D721Med (cell line): ENCODE results near the gene LPP.

Experiments used
- DNase-seq: peaks from one replicate; pipeline ENCODE4 v3.0.0; 2011; ENCODE audit warnings: low spot score; ENCODE audit not compliant: insufficient read length
- FAIRE-seq: peaks from 2 replicates; lab custom pipeline; 2011; peaks lifted over from hg19 to GRCh38; lab: Jason Lieb, UNC
- CTCF ChIP-seq: IDR thresholded peaks from 2 replicates; pipeline ENCODE4 v1.5.1; 2012; ENCODE audit warnings: mild to moderate bottlenecking, control low read depth; ENCODE audit not compliant: insufficient read depth; ENCODE audit errors: missing control alignments

Gene LPP

GRCh38 chr3:188929137-188929536 lies 775.2 kb downstream of the LPP start:
- FAIRE-seq, result no peak
- TF ChIP-seq CTCF, result no peak
- DNase-seq, result no peak

- TF ChIP-seq CTCF, result no peak
- no peak for FAIRE-seq
- DNase-seq, result no peak
These were observed 777.1 kb downstream of the LPP start for GRCh38 chr3:188931036-188931435.

- FAIRE-seq (no peak), DNase-seq (no peak)
- no peak for TF ChIP-seq CTCF
These were observed 777.6 kb downstream of the LPP start for GRCh38 chr3:188931531-188931930.

- no peak for TF ChIP-seq CTCF
- DNase-seq (no peak), FAIRE-seq (no peak)
These were observed 781.0 kb downstream of the LPP start for GRCh38 chr3:188934989-188935388.

- no peak for TF ChIP-seq CTCF
- DNase-seq (no peak), FAIRE-seq (no peak)
These were observed 782.7 kb downstream of the LPP start for GRCh38 chr3:188936597-188937107.

GRCh38 chr3:188937389-188937788 lies 783.4 kb downstream of the LPP start:
- no peak for FAIRE-seq
- TF ChIP-seq CTCF, result no peak
- DNase-seq, result no peak

- no peak for DNase-seq
- FAIRE-seq, result no peak
- TF ChIP-seq CTCF, result no peak
These were observed 785.0 kb downstream of the LPP start for GRCh38 chr3:188938999-188939398.
